Ovary (tissue), 9 donors: ENCODE data around the gene RABGAP1L. TPM values are rescaled to one million over a fixed set of nuclear protein-coding genes. Genes with fewer than 3 reads are reported as not detected.

ENCODE experiments used
- DNase-seq, 5 donors: peaks; one replicate each; pipeline ENCODE4 v3.0.0-alpha.2; 2019 to 2020
- H3K27ac ChIP-seq, 2 donors: fragments of 200-600 bp; one replicate each; pipeline versions ENCODE4 v1.5.1 to v1.8.0; 2019 to 2022
- H3K27me3 ChIP-seq: fragments of 200-600 bp; one replicate; pipeline ENCODE4 v1.8.0; 2022
- H3K36me3 ChIP-seq: fragments of 200-600 bp; sonication (generic); one replicate; pipeline ENCODE4 v1.5.1; 2019
- H3K4me1 ChIP-seq: one replicate; pipeline ENCODE4 v1.8.1; 2013; ENCODE audit warnings: mild to moderate bottlenecking, moderate library complexity; ENCODE audit not compliant: insufficient read depth
- H3K4me3 ChIP-seq: fragments of 200-600 bp; sonication (generic); one replicate; pipeline ENCODE4 v1.5.1; 2017
- H3K9me3 ChIP-seq, 2 donors: fragments of 200-600 bp in 1 of 2; sonication (generic) in 1 of 2; one replicate each; pipeline versions ENCODE4 v1.5.1 to v1.8.1; 2013 to 2019; ENCODE audit warnings: mild to moderate bottlenecking in 1 of 2, moderate library complexity in 1 of 2
- CTCF ChIP-seq, 3 donors: fragments of 450-650 bp in 2 of 3; fragments of 200-600 bp in 1 of 3; IDR thresholded peaks; one replicate each; pipeline versions ENCODE4 v1.5.1 to v1.8.0; 2016 to 2022; ENCODE audit warnings: antibody characterized with exemption in 3 of 3, mild to moderate bottlenecking in 1 of 3
- EP300 ChIP-seq: sonication (generic); formaldehyde crosslinking; IDR thresholded peaks from one replicate; pipeline ENCODE4 v1.6.1; 2017; ENCODE audit warnings: antibody characterized with exemption
- POLR2A ChIP-seq: fragments of 450-650 bp; IDR thresholded peaks from one replicate; pipeline ENCODE4 v1.6.1; 2017; ENCODE audit warnings: antibody characterized with exemption, mild to moderate bottlenecking, moderate library complexity
- WGBS, 3 donors: extraction: QIAGEN DNeasy Blood & Tissue Kit in 1 of 3; methylation state at CpG; one replicate each; pipeline versions ENCODE4 v1.1.5 to v1.1.7; 2013 to 2017; 5-methylcytosine and 5-hydroxymethylcytosine counted together
- intact Hi-C, 4 donors: fragments of 100-400 bp; cut with DNase I; formaldehyde crosslinking; loops; one replicate each; pipeline versions ENCODE4 v1.11.0 to v1.15.1; 2022 to 2023
- polyA plus RNA-seq, 2 donors: library from polyadenylated mRNA; stranded (reverse); fragments of 200-250 nt in 1 of 2; fragments of 350-450 nt in 1 of 2; fragmentation: Illumina TruSeq in 1 of 2; extraction: RNeasy Lipid Tissue Mini Kit (QIAGEN cat#74804) in 1 of 2; gene quantifications; one replicate each; pipeline ENCODE4 v1.2.3, GENCODE V29; 2013 to 2014
- total RNA-seq, 7 donors: library from RNA; depleted of rRNA in 2 of 7; stranded (reverse); fragments of >200 nt in 2 of 7; fragmentation: NEBNext Ultra II Directional in 3 of 7; extraction: Animal tissue kit (Norgen Biotek cat#: 25700) in 3 of 7; gene quantifications; one replicate each; pipeline versions ENCODE4 v1.1.0 to v1.2.4, GENCODE V29; 2016 to 2023
- donor health status: DM: no; HTN: no; CAD: no; lungs with moderate emphysema.
- donor health status: DM: no; HTN: no; CAD: no.
- donor health status: Bipolar disorder and iron deficiency.
- donor health status: DM: yes; HTN: yes; CAD: no.
- donor health status: DM: no; HTN: no; CAD: no.
- donor health status: DM: yes; HTN: yes; CAD: no.

Gene RABGAP1L
- total and polyA plus RNA-seq, 9 donors, result 17.1 to 56.5 (median 43.6) TPM

- Histone ChIP-seq H3K9me3 (no peaks in the 10 kb centered on the region), H3K4me3 (no peak overlapping the region), H3K4me1 (peaks cover 4% of the 10 kb centered on the region), H3K27me3 (no peaks in the 10 kb centered on the region), H3K36me3 (no peaks in the 10 kb centered on the region), H3K27ac (no peak overlapping the region)
- WGBS, 3 donors, result 16 to 28% (median 23%) methylated on average over 1 of the region's 1 CpG
- TF ChIP-seq POLR2A (no peak), CTCF (IDR thresholded peaks at IDR 0.05) (no peak), EP300 (no peak)
- intact Hi-C loops, result no loop called here
- no peak for DNase-seq
Observed at GRCh38 chr1:174996476-174996875, 837.2 kb downstream of the RABGAP1L start.

GRCh38 chr1:174997041-174997440 lies 837.7 kb downstream of the RABGAP1L start:
- TF ChIP-seq POLR2A (no peak), EP300 (no peak), CTCF (IDR thresholded peaks at IDR 0.05) (no peak)

GRCh38 chr1:174998569-174999215 lies 839.4 kb downstream of the RABGAP1L start:
- TF ChIP-seq EP300, result no peak
- peak in 2 of 3 donors; percentile 51 to 63 for TF ChIP-seq CTCF (IDR thresholded peaks at IDR 0.05)
- no peak for TF ChIP-seq POLR2A
- 12 to 16% (median 14%) methylated on average over 19 of the region's 19 CpGs for WGBS, 3 donors
- peak overlapping the region; percentile 88 to 99 for H3K27ac ChIP-seq

More at GRCh38 chr1:174997041-174997440, 837.7 kb downstream of the RABGAP1L start:
- Histone ChIP-seq H3K36me3 (no peaks in the 10 kb centered on the region), H3K27me3 (no peaks in the 10 kb centered on the region), H3K9me3 (no peaks in the 10 kb centered on the region), H3K4me1 (peaks cover 4% of the 10 kb centered on the region), H3K27ac (no peak overlapping the region), H3K4me3 (no peak overlapping the region)
- intact Hi-C loops, result no loop called here
- no peak for DNase-seq
- WGBS, 3 donors, result 90 to 94% (median 92%) methylated on average over 3 of the region's 3 CpGs

GRCh38 chr1:174999216-174999935 lies 840.1 kb downstream of the RABGAP1L start:
- intact Hi-C loops, result loop anchor here in 1 of 4 donors (1.0 kb wide), 1 partner anchor 24 kb away; the partner anchor contains the start of gene MRPS14
- peaks cover 8% of the 10 kb centered on the region for H3K4me1 ChIP-seq

More at GRCh38 chr1:174998569-174999215, 839.4 kb downstream of the RABGAP1L start:
- H3K36me3 ChIP-seq, result no peaks in the 10 kb centered on the region
- H3K27me3 ChIP-seq, result no peaks in the 10 kb centered on the region
- peaks cover 8% of the 10 kb centered on the region for H3K4me1 ChIP-seq
- peak overlapping the region; percentile 57 for H3K4me3 ChIP-seq
- no peaks in the 10 kb centered on the region for H3K9me3 ChIP-seq
- intact Hi-C loops, result loop anchor here in 1 of 4 donors (1.0 kb wide), 1 partner anchor 25 kb away; the partner anchor contains the start of gene MRPS14
- DNase-seq, result peak in 4 of 5 donors; percentile 36 to 58 (median 53)

More at GRCh38 chr1:174999216-174999935, 840.1 kb downstream of the RABGAP1L start:
- Histone ChIP-seq H3K4me3 (peak overlapping the region; percentile 97), H3K36me3 (no peaks in the 10 kb centered on the region), H3K27me3 (no peaks in the 10 kb centered on the region), H3K27ac (peak overlapping the region; percentile 88 to 99), H3K9me3 (no peaks in the 10 kb centered on the region)
- WGBS, 3 donors, result 0% methylated on average over 56 to 58 of the region's 58 CpGs
- peak; percentile 92 for TF ChIP-seq POLR2A
- TF ChIP-seq EP300, result peak; percentile 86
- no peak for TF ChIP-seq CTCF (IDR thresholded peaks at IDR 0.05)
- peak; percentile 97 to 99 (median 98) for DNase-seq
